Caki2 (cell line): ENCODE results near the gene SLC17A8. TPM values are rescaled to one million over a fixed set of nuclear protein-coding genes. Genes with fewer than 3 reads are reported as not detected.
"Not testable (repeated sequence)": the region's sequence is repeated elsewhere in the genome, so short reads cannot be mapped to it uniquely, and the experiment has no call there.

Source experiments
- DNase-seq: peaks from one replicate; pipeline ENCODE4 v3.0.0-alpha.2; 2015; ENCODE audit warnings: low read depth
- in situ Hi-C: cut with HindIII; loops from 2 replicates; pipeline ENCODE4 v1.10.0; 2016; ENCODE audit warnings: low sequenced_read_pairs, low pct_unique_long_range_greater_than_20kb, mixed read lengths
- total RNA-seq: library from RNA; depleted of rRNA; stranded (reverse); fragments of >200 nt; shearing (Covaris generic); gene quantifications from 2 replicates; pipeline ENCODE4 v1.2.3, GENCODE V29; 2014; ENCODE audit warnings: low replicate concordance

Gene SLC17A8
- total RNA-seq, 1 experiment from 2014 or later: not detected

DNA sequence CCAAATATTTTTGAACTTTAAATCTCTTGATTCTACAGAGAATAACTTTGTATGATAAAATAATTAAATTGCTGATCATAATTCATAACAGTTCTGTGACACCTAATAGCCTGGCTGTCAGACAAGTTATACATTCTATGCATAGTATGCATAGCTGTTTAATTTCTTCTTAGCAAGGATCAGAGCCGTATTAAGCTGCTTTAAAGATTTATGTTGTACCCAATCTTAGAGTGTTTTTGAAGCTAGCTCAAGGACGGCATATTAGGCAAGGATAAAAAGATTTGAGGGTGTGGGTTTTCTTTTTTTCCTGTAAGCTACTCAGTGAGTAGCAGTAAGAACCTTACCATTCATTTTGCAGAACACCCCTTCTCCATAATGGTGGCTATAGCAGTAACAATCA is 45.9 kb downstream of the SLC17A8 start:
- DNase-seq: no peak
- in situ Hi-C loops: no loop called here

DNA sequence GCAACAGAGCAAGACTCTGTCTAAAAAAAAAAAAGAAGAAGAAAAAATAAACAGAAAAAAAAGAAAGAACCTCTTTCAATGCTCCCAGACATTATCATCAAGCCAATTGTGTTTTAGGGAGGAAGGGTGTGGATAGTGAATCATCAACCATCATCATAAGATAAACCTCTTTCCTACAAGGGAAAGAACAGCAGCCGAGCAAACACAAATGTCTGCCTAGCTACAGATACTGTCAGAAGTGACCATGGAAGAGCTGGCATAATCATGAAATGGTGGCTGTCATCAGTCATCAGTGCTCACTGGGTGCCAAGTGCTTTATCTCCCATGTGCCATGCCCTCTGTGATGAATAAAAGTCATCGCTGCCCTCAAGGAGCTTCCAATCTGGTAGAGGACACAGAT is 46.6 kb downstream of the SLC17A8 start:
- DNase-seq: peak; percentile 66

DNA sequence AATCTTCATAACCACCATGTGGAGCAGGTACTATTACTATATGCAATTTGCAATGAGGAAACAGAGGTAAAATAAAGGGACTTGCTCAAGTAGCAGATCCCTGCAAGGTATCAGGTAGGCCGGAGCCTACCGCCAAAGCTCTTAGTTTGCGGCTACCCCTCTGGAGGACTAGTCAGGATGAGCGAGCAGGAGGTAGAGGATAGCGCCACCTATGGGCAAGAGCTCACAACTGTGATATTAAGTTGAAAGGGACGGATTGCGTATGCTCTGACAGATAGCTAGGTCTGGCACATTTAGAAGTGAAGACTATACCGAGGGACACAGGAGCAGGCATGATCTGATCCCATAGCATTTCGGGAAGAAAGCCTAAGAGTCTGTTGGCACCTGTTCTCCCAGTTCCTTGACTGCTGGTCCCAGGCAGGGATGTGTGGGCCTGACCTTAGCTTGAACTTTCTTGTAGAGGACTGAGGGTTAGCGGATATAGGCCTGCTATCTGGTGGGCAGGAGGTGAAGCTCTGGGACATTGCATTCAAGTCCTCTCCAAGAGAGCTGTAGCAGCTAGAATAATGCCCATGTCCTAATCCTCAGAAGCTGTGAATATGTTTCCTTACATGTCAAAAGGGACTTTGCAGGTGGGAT is 48.0 kb downstream of the SLC17A8 start:
- DNase-seq: no peak
- in situ Hi-C loops: no loop called here

More for the DNA sequence above, 46.6 kb downstream of the SLC17A8 start:
- in situ Hi-C loops: no loop called here

DNA sequence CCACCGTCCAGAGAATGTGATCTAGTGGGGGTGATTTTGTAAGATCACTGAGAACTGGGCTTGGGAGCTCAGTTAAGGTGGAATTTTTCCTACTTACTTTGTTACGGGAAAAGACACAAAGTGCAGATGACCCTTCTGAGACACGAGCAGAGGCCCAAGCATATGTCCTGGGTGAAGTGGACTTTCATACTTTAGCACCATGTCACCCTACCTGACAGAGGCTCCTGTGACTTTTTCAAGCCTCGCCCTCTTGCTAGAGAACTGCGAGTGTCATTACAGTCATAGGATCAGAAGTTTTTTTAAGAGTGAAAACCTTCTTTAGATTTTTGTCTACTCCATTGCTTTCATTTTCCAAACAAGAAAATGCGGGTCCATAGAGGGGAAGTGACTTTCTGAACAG is 56.1 kb downstream of the SLC17A8 start:
- in situ Hi-C loops: no loop called here

DNA sequence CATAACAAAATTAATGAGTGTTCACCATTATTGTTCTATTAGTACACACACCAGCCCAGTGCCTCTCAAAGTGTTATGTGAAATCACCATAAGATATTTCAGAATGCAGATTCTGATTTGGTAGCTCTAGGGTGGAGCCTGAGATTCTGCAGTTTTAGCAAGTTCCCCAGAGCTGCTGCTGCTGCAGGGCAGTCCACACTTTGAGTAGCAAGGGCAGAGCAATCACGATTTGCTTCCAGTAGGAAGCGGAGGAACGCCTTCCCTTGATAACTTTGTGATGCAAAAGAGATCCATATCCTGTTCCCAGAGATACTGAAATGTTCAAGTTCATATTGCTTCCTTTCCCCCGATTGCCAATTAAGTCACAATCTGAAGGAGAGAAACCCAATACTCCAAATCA is 57.9 kb downstream of the SLC17A8 start:
- in situ Hi-C loops: no loop called here
- DNase-seq: no peak

More for the DNA sequence above, 56.1 kb downstream of the SLC17A8 start:
- no peak for DNase-seq

DNA sequence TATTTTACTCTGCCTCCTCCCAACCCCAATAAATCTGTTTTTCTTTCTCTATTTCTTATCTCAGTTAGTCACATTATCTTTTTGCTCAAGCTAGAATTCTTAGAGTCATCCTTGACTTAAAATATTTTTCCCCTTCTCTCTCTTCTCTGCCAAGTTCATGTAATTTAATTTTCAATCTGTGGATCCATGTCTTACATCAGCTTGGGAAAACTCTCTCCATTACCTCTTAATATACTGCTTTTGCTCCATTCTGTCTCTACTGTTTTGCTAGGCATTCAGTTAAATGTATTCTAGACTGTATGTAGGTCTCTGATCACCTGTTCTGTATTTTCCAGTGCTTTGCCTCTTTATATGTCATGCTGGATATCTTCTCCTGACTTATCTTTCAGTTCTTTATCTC is 65.8 kb downstream of the SLC17A8 start:
- DNase-seq: no peak
- in situ Hi-C loops: no loop called here

DNA sequence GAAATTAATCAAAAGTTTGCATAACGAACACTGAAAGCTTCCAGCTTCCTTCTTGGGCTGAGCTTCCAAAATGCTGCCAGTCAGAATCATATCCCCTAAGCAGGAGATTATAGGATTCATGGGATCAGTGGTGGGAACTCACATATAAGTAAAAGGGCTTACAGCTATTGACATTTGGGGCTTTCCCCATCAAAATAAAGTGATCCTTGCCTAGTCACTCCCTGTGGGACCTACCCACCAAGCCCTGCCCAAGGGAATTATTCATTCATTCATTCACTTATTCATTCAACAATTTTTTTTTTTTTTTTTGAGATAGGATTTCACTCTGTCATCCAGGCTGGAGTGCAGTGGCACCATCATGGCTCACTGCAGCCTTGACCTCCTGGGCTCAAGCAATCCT is 69.3 kb downstream of the SLC17A8 start:
- in situ Hi-C loops: no loop called here
- DNase-seq: no peak

DNA sequence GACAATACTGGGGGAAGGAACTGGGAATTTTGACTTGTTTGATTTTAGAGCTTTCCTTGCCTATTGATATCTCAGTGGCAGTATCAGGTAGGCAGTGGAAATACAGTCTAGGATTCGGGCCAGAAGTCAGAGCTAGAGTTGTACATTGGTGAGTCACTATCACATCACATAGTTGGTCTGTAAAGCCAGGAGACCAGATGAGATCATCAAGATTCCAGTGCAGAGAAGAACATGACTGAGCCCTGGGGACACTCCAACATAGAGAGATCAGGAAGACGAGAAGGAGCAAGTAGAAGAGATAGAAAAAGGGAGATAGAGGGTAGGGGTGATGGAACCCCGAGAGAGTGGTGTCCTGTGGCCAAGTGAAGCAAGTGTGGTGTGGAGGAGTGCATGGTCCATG is 70.2 kb downstream of the SLC17A8 start:
- peak; percentile 56 for DNase-seq
- in situ Hi-C loops: no loop called here

DNA sequence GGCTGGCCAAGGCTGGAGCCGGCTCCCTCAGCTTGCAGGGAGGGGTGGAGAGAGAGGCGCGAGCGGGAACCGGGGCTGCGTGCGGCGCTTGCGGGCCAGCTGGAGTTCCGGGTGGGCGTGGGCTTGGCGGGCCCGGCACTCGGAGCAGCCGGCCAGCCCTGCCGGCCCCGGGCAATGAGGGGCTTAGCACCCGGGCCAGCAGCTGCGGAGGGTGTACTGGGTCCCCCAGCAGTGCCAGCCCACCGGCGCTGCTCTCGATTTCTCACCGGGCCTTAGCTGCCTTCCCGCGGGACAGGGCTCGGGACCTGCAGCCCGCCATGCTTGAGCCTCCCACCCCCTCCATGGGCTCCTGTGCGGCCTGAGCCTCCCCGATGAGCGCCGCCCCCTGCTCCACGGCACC is 73.4 kb downstream of the SLC17A8 start:
- in situ Hi-C loops: not testable (repeated sequence)

DNA sequence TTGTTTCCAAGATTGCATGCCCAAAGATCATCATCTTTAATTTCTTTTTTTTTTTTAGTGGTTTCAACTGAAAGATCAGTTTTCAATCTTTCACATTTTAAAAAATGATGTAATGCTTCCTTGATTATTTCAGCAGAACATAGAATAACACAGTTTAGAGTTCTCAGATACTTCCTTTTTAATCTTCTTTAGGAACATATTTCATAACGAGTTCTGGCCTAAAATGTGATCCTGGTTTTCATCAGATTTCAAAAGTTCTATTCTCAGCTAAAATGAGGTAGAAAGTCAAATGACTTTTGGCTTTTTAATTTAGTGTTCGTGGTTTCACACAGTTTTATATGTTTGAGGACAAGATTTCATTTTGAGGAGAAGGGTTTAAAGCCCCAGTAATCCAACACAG is 76.8 kb downstream of the SLC17A8 start:
- in situ Hi-C loops: no loop called here
- no peak for DNase-seq

More for the DNA sequence above, 73.4 kb downstream of the SLC17A8 start:
- not testable (repeated sequence) for DNase-seq

DNA sequence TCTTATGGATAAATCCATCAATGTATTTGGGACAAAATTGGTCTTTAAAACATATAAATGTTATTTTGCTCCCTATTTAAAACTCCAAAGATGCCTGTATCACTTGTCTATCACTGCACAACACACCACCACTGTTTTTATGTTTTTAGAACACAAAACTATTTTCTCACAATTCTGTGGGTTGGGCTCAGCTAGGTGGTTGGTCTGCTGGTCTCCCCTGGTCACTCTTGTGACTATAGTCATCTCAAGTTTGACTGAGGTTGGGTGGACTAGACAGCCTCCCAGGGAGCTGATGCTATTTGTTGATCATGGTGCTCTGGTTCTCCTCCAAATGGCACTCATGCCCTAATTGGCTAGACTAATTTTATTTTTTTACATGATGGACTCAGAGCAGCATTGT is 77.3 kb downstream of the SLC17A8 start:
- in situ Hi-C loops: no loop called here
- DNase-seq: no peak

DNA sequence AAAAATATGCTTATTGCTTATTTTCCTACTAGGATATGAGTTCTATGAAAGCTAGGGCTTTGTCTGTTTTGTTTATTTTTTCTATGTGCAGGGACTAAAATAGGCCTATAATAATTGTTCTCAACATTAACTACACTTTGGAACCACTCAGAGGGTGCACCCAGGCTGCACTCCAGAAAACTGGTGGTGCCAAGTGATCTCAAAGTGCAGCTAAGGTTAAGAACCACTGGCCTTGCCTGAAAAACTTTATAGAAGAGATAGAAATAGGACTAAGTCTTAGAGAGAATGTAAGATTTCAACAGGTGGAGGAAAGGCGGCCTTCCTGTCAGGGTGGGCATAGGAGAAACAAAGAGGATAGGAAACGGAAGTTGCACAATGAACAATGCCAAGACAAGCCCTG is 79.1 kb downstream of the SLC17A8 start:
- no peak for DNase-seq
- in situ Hi-C loops: no loop called here

DNA sequence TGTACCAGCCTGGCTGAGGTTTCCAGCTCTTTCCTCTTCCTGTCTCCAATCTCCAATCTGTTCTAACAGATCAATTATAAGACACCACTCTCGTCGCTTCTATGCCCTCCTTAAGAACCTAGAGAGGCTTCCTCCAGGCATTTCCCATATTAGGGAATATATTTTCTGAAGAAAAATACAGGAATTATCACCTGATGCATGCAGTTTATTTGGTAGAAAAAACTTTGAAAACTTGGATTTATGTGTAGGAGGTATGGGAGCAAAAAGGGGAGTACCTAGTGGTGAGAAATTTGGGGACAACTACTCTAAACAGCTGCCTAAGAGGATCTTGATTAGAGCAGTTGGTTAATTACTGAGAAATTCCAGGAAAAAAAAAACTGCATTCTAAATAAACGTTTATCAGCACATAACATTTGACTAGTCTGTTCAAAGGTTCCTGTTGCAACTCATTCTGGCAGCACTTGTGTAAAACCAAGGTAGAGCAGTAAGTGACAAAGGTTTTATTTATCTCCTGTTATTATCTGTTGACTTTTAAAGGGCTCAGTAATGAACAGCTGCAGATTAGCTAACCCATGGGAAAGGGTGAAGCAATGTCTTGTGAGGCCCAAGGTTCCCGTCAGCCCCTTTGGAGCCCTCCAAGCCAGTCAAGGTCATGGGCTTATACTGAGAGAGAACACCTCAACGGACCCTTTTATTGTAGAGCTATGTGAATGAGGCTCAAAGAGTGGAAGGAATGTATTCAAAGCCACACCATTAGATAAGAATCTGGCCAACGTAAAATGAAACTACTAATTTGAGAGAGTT is 80.4 kb downstream of the SLC17A8 start:
- in situ Hi-C loops: no loop called here
- DNase-seq: no peak

DNA sequence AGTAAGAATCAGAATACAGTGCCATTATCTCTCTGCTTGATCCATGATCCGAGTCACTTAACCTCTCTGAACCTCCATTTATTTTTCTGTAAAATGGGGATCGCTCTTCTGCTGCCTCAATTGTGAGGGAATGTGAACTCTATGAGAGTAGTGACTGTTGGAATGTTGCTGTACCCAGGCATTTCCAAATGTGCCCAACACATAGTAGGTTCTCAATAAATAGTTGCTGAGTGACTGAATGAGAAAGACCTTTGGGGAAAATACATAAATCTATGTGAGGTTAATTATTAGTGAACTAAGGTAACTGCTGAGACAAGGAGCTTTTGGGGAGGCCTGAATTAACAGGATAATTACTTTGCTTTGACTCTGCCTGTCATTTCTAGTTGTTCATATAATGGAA is 82.9 kb downstream of the SLC17A8 start:
- in situ Hi-C loops: no loop called here
- DNase-seq: no peak

DNA sequence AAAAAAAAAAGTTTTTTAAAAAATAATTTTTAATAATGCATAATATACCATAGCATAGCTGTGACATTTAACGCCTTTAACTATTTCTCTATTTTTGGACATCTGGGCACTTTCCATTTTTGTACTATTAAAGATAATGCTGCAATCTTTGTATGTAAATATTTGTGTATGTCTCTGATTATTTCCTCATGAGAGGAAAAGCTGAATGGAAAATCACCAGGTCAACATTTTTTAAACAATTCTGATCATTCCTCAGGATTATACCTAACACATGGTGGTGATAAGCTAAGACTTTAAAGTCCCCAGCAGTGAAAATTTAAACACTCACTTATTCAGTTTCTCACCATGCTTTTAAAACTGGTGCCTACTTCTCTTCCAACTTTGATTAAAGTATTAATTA is 85.5 kb downstream of the SLC17A8 start:
- no peak for DNase-seq
- in situ Hi-C loops: no loop called here

DNA sequence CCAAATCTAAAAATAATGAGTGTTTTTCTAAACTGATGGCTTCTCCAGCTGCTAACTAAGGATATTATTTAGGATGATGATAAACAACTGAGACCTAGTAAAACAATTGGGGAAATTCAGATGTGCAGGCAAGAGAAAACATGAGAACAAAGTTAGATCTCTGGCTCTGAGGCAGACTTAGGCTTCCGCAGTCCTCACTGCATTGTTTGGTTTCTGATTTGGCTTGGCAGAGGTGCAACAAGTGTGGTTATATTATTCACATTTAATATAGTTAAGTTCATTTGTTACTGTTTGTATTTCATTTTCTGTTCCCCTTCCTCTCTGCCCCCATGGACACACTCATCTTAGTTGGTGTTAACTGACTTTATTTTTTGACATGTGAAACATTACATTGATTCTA is 86.6 kb downstream of the SLC17A8 start:
- in situ Hi-C loops: no loop called here
- DNase-seq: no peak

DNA sequence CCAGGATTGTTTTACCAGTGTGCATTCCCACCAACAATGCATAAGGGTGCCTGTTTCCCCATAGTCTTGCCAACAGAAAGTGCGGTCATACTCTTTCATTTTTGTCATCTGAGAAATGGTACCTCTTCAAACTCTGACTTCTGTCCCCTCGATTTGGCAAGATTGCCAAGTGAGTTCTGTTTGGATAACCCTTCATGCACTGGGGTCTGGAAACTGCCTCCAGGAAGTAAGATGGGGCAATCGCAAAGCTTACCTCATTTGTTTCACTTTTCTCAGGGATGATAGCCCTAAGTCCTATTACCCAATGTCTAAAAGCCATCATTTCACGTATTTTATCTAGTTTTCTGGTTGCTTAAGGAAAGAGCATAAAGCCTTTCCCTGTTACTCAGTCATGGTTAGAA is 88.2 kb downstream of the SLC17A8 start:
- DNase-seq: no peak
- in situ Hi-C loops: no loop called here

DNA sequence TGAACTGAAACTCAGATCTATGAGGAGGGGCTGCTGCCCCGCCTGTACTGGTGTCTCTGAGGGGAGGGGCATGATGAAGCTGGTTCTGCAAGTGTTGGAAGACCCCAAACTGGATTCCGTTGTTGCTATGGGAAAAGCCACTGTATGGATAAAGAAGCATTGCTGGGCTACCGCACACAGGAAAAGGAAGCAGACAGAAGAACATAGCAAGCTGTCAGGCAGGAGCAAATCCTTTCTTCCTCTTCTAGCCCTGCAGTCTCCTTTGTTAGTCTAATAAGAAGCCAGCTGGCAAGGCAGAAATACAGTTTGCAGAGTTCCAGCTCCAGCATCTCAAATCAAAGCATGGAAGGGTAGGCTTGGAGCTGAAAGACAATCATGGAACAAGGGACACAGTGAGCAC is 90.5 kb downstream of the SLC17A8 start:
- in situ Hi-C loops: no loop called here
- no peak for DNase-seq

DNA sequence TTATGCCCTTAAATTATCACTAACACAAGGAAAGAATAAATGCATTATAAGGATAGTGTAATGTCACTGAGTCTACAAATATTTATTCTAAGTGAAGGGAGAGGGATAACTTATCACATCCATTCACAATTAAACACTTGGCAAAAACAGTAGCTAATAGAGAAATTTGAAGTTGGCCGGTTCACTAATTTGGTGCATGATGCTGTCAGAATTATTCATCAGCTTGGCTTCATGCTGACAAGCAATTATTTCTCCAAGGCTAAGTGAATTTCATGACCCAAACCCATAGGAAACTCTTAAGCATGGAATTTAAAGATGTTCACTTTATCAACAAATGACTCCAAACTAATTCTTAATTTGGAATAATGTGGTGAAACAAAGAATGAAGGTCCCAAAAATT is 91.8 kb downstream of the SLC17A8 start:
- in situ Hi-C loops: no loop called here
- no peak for DNase-seq

DNA sequence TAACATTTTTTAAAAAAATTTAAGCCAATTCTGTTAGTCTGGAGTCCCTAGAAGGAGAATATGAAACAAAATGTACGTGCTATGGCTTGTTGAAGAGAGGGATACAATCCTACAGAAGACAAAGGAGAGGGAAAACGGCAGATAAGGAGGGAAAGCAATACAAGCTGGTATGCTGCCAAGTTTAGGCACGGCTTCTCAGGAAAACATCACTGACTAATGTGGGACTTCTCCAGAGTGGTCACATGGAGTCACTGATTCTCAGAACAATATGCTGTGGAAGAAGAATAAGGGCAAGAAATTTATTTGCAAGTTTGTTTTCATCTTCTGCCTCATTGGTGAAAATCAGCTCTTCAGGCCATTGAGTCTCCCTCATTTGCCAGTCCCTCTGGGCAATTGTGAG is 93.9 kb downstream of the SLC17A8 start:
- in situ Hi-C loops: no loop called here
- no peak for DNase-seq
